SK-N-SH (cell line): Measurements from ENCODE around the gene MYLK4. TPM values are rescaled to one million over a fixed set of nuclear protein-coding genes. Genes with fewer than 3 reads are reported as not detected.

Experiments used
- CTCF ChIA-PET: fragments of 300-600, 350-600 bp; formaldehyde crosslinking; extraction: SDS; loops from one replicate; lab custom pipeline; 2021; lab: Yijun Ruan, JAX
- POLR2A ChIA-PET: fragments of 350-600 bp; sonication (Branson Sonifier 250); formaldehyde crosslinking; extraction: SDS; loops from one replicate; lab custom pipeline; 2020; ENCODE audit warnings: antibody characterized with exemption, inconsistent platforms; lab: Yijun Ruan, JAX
- DNase-seq: peaks from one replicate; pipeline ENCODE4 v3.0.0; 2012
- H2AFZ ChIP-seq: fragments of 200-600 bp; sonication (generic); 2 replicates; pipeline ENCODE4 v1.8.1; 2016; ENCODE audit warnings: antibody characterized with exemption, mild to moderate bottlenecking, low read depth
- H3F3A ChIP-seq: fragments of 200-600 bp; sonication (generic); replicated peaks from 2 replicates; pipeline ENCODE3; 2016; ENCODE audit warnings: antibody characterized with exemption, mild to moderate bottlenecking; ENCODE audit not compliant: insufficient read depth
- H3K27ac ChIP-seq, 2 experiments: fragments of 200-500 bp in 1 of 2; fragments of 200-600 bp in 1 of 2; sonication (Bioruptor generic) in 1 of 2; sonication (generic), shearing (Covaris generic) in 1 of 2; 2 replicates each; pipeline versions ENCODE4 v1.5.1 to v1.6.1; 2014 to 2016; ENCODE audit warnings: low read depth in 2 of 2, inconsistent platforms in 1 of 2, low read length in 1 of 2, mild to moderate bottlenecking in 1 of 2, mixed read lengths in 1 of 2
- H3K27me3 ChIP-seq: fragments of 200-600 bp; sonication (generic), shearing (Covaris generic); 2 replicates; pipeline ENCODE4 v1.6.1; 2016; ENCODE audit warnings: mixed run types; ENCODE audit not compliant: insufficient read depth
- H3K36me3 ChIP-seq, 2 experiments: fragments of 200-500 bp in 1 of 2; fragments of 200-600 bp in 1 of 2; sonication (Bioruptor generic) in 1 of 2; sonication (generic) in 1 of 2; replicated peaks in 1 of 2; 2 replicates each; pipeline versions ENCODE3 to v1.5.1; 2014 to 2016; ENCODE audit warnings: low read length in 1 of 2, mild to moderate bottlenecking in 1 of 2; ENCODE audit not compliant: insufficient read depth in 2 of 2, control insufficient read depth in 1 of 2
- H3K4me1 ChIP-seq, 2 experiments: fragments of 200-500 bp in 1 of 2; fragments of 200-600 bp in 1 of 2; sonication (Bioruptor generic) in 1 of 2; sonication (generic), shearing (Covaris generic) in 1 of 2; 2 replicates each; pipeline versions ENCODE4 v1.5.1 to v1.6.1; 2014 to 2016; ENCODE audit warnings: low read depth in 1 of 2, low read length in 1 of 2, mixed run types in 1 of 2; ENCODE audit not compliant: insufficient read depth in 2 of 2, control insufficient read depth in 1 of 2
- H3K4me2 ChIP-seq: fragments of 200-600 bp; sonication (generic), shearing (Covaris generic); 2 replicates; pipeline ENCODE4 v1.6.1; 2017; ENCODE audit warnings: mixed run types
- H3K4me3 ChIP-seq, 2 experiments: fragments of 200-500 bp in 1 of 2; fragments of 200-600 bp in 1 of 2; sonication (Bioruptor generic) in 1 of 2; sonication (generic), shearing (Covaris generic) in 1 of 2; 2 replicates each; pipeline versions ENCODE4 v1.5.1 to v1.8.1; 2014 to 2016; ENCODE audit warnings: low read depth in 2 of 2, inconsistent platforms in 1 of 2, low read length in 1 of 2, mild to moderate bottlenecking in 1 of 2, mixed read lengths in 1 of 2, moderate library complexity in 1 of 2
- H3K79me2 ChIP-seq: fragments of 200-600 bp; sonication (generic); 2 replicates; pipeline ENCODE4 v1.8.1; 2017; ENCODE audit warnings: mild to moderate bottlenecking; ENCODE audit not compliant: insufficient read depth
- H3K9ac ChIP-seq: fragments of 200-600 bp; sonication (generic); 2 replicates; pipeline ENCODE4 v1.6.1; 2017; ENCODE audit warnings: mixed run types
- H3K9me2 ChIP-seq: fragments of 200-600 bp; sonication (generic); 2 replicates; pipeline ENCODE4 v1.6.1; 2017; ENCODE audit warnings: mixed run types
- H3K9me3 ChIP-seq: fragments of 200-600 bp; sonication (generic); 2 replicates; pipeline ENCODE4 v1.6.1; 2017; ENCODE audit warnings: mixed run types, mild to moderate bottlenecking, moderate library complexity
- H4K20me1 ChIP-seq: fragments of 200-600 bp; sonication (generic); 2 replicates; pipeline ENCODE4 v1.6.1; 2017; ENCODE audit warnings: mild to moderate bottlenecking, mixed run types; ENCODE audit not compliant: insufficient read depth
- CHD2 ChIP-seq: fragments of 150-350 bp; IDR thresholded peaks from 2 replicates; pipeline ENCODE4 v1.6.1; 2018; ENCODE audit warnings: low read length; ENCODE audit not compliant: partially characterized antibody
- CTCF ChIP-seq: fragments of 200-600 bp; sonication (generic); IDR thresholded peaks from 2 replicates; pipeline ENCODE4 v1.6.1; 2017; ENCODE audit warnings: antibody characterized with exemption, mild to moderate bottlenecking, moderate library complexity
- EP300 ChIP-seq, 2 experiments: IDR thresholded peaks; 2 replicates each; pipeline versions ENCODE4 v1.4.0 to v1.6.1; 2012; ENCODE audit warnings: borderline replicate concordance in 1 of 2, low read depth in 1 of 2, low read length in 1 of 2
- FOSL2 ChIP-seq: IDR thresholded peaks from 2 replicates; pipeline ENCODE4 v1.4.0; 2012; ENCODE audit warnings: low read depth, mild to moderate bottlenecking, moderate library complexity, borderline replicate concordance
- FOXJ3 ChIP-seq: sonication (generic); formaldehyde crosslinking; IDR thresholded peaks from 2 replicates; pipeline ENCODE4 v1.5.1; 2020; ENCODE audit warnings: mild to moderate bottlenecking, missing genetic modification reagents
- JUND ChIP-seq: IDR thresholded peaks from 2 replicates; pipeline ENCODE4 v1.4.0; 2012
- MXI1 ChIP-seq: IDR thresholded peaks from 2 replicates; pipeline ENCODE4 v1.6.1; 2012; ENCODE audit warnings: mild to moderate bottlenecking, low read depth, low read length, improper control_type of control experiment
- NFIC ChIP-seq: IDR thresholded peaks from 2 replicates; pipeline ENCODE4 v1.4.0; 2012; ENCODE audit warnings: borderline replicate concordance
- NRF1 ChIP-seq: IDR thresholded peaks from 2 replicates; pipeline ENCODE4 v1.6.1; 2012; ENCODE audit warnings: low read depth, mild to moderate bottlenecking, low read length
- RAD21 ChIP-seq: IDR thresholded peaks from 2 replicates; pipeline ENCODE4 v1.6.1; 2012; ENCODE audit warnings: mild to moderate bottlenecking, low read length
- SIN3A ChIP-seq: IDR thresholded peaks from 2 replicates; pipeline ENCODE4 v1.6.1; 2012; ENCODE audit warnings: low read depth, mild to moderate bottlenecking, low read length, moderate library complexity, borderline replicate concordance
- TAF1 ChIP-seq: IDR thresholded peaks from 2 replicates; pipeline ENCODE4 v1.6.1; 2012; ENCODE audit warnings: low read depth, mild to moderate bottlenecking, low read length, moderate library complexity, borderline replicate concordance
- TCF12 ChIP-seq: IDR thresholded peaks from 2 replicates; pipeline ENCODE4 v1.4.0; 2012
- YY1 ChIP-seq: IDR thresholded peaks from 2 replicates; pipeline ENCODE4 v1.4.0; 2012; ENCODE audit warnings: low read depth, mild to moderate bottlenecking
- WGBS: methylation state at CpG from one replicate; pipeline ENCODE4 v1.1.6; 2017; ENCODE audit warnings: low lambda C conversion rate; 5-methylcytosine and 5-hydroxymethylcytosine counted together
- polyA plus RNA-seq, 3 experiments: library from polyadenylated mRNA; depleted of rRNA; stranded (reverse); fragments of >200 nt; gene quantifications; 2 replicates each; pipeline ENCODE4 v1.2.3, GENCODE V29; 2012
- TF ChIP-seq, protein P1 (sequence below): IDR thresholded peaks from 2 replicates; pipeline ENCODE4 v1.4.0; 2012; ENCODE audit warnings: low read depth, borderline replicate concordance
- TF ChIP-seq, protein P2 (sequence below): IDR thresholded peaks from 2 replicates; pipeline ENCODE4 v1.4.0; 2012; ENCODE audit warnings: low read depth
- TF ChIP-seq, protein P3 (sequence below): IDR thresholded peaks from 2 replicates; pipeline ENCODE4 v1.6.1; 2012; ENCODE audit warnings: mild to moderate bottlenecking, low read depth, low read length, moderate library complexity

Gene MYLK4
- polyA plus RNA-seq, 1 of the 3 experiments (the other 2 are of a cell fraction), result 0.16 TPM

DNA sequence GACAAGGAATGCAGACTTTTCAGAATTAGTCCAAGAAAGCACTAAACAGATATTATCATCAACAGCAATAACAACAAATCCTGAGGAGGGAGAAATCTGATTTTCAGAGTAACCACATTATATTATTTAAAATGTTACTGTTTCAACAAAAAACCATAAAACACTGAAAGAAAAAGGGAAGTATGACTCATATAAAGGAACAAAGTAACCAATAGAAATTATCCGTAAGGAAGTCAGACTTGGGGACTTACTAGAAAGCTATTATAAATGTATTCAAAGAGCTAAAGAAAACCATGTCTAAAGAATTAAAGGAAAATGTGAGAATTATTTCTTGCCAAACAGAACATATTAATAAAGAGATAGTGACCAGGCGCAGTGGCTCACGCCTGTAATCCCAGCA, 98.1 kb downstream of the MYLK4 start:
- Histone ChIP-seq H3K9me3 (no peaks in the 10 kb centered on the region), H3K9me2 (no peaks in the 10 kb centered on the region), H3K4me1 (no peaks in the 10 kb centered on the region), H3K36me3 (no peaks in the 10 kb centered on the region), H3K79me2 (no peaks in the 10 kb centered on the region), H3K27me3 (no peaks in the 10 kb centered on the region), H2AFZ (no peak overlapping the region), H3K4me3 (no peak overlapping the region), H3K27ac (no peak overlapping the region), H4K20me1 (no peaks in the 10 kb centered on the region), H3K4me2 (no peak overlapping the region), H3K9ac (no peak overlapping the region), H3F3A (no peaks in the 10 kb centered on the region)
- POLR2A ChIA-PET, result no interaction called here
- no peak for DNase-seq
- WGBS, result 62% methylated on average over 3 of the region's 3 CpGs
- TF ChIP-seq JUND (no peak), CTCF (no peak), NFIC (no peak), MXI1 (no peak), CHD2 (no peak), FOSL2 (no peak), YY1 (no peak), RAD21 (no peak), EP300 (IDR thresholded peaks at IDR 0.05; ENCODE audit: borderline replicate concordance in 1 of 2, low read depth in 1 of 2, low read length in 1 of 2) (no peak), TAF1 (no peak), NRF1 (no peak), TCF12 (no peak)
- TF ChIP-seq, protein P1, sequence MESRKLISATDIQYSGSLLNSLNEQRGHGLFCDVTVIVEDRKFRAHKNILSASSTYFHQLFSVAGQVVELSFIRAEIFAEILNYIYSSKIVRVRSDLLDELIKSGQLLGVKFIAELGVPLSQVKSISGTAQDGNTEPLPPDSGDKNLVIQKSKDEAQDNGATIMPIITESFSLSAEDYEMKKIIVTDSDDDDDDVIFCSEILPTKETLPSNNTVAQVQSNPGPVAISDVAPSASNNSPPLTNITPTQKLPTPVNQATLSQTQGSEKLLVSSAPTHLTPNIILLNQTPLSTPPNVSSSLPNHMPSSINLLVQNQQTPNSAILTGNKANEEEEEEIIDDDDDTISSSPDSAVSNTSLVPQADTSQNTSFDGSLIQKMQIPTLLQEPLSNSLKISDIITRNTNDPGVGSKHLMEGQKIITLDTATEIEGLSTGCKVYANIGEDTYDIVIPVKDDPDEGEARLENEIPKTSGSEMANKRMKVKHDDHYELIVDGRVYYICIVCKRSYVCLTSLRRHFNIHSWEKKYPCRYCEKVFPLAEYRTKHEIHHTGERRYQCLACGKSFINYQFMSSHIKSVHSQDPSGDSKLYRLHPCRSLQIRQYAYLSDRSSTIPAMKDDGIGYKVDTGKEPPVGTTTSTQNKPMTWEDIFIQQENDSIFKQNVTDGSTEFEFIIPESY, result no peak
- TF ChIP-seq, protein P2, sequence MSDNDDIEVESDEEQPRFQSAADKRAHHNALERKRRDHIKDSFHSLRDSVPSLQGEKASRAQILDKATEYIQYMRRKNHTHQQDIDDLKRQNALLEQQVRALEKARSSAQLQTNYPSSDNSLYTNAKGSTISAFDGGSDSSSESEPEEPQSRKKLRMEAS, result no peak
- CTCF ChIA-PET, result interaction anchor here (2.2 to 2.3 kb wide), 2 partner anchors 97 to 1056 kb away, joined by 5 to 6 read pairs; partner anchors contain the start of gene MYLK4

DNA sequence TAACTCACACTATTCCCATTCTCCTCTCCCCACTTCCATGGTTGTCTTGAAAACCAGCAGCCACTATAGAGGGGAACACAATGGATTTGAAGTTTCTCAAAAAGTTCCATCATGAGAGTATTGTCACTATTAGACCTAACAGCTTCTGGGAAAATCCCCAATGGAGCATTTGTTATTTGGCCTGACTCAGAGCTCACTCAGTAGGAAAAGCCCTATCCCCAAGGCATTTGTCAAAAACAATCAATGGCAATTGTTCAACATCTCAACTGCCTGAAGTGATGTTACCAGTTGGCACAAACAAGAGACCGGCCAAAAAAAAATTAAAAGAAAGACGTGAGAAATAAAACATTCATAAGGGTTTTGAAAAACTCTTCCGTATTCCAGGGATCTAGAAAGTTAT, 98.8 kb downstream of the MYLK4 start:
- ChIA-PET CTCF (interaction anchor here (2.2 to 2.3 kb wide), 2 partner anchors 98 to 1056 kb away, joined by 5 to 6 read pairs; partner anchors contain the start of gene MYLK4), POLR2A (no interaction called here)
- H3K36me3 ChIP-seq, result no peaks in the 10 kb centered on the region
- H3K4me2 ChIP-seq, result no peak overlapping the region
- TF ChIP-seq CHD2 (no peak), FOXJ3 (CRISPR knock-in tag) (no peak), JUND (no peak), SIN3A (no peak)
- TF ChIP-seq, protein P3, sequence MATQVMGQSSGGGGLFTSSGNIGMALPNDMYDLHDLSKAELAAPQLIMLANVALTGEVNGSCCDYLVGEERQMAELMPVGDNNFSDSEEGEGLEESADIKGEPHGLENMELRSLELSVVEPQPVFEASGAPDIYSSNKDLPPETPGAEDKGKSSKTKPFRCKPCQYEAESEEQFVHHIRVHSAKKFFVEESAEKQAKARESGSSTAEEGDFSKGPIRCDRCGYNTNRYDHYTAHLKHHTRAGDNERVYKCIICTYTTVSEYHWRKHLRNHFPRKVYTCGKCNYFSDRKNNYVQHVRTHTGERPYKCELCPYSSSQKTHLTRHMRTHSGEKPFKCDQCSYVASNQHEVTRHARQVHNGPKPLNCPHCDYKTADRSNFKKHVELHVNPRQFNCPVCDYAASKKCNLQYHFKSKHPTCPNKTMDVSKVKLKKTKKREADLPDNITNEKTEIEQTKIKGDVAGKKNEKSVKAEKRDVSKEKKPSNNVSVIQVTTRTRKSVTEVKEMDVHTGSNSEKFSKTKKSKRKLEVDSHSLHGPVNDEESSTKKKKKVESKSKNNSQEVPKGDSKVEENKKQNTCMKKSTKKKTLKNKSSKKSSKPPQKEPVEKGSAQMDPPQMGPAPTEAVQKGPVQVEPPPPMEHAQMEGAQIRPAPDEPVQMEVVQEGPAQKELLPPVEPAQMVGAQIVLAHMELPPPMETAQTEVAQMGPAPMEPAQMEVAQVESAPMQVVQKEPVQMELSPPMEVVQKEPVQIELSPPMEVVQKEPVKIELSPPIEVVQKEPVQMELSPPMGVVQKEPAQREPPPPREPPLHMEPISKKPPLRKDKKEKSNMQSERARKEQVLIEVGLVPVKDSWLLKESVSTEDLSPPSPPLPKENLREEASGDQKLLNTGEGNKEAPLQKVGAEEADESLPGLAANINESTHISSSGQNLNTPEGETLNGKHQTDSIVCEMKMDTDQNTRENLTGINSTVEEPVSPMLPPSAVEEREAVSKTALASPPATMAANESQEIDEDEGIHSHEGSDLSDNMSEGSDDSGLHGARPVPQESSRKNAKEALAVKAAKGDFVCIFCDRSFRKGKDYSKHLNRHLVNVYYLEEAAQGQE, result no peak
- no peak for DNase-seq
- 59% methylated on average over 3 of the region's 3 CpGs for WGBS
- H3K9me3 ChIP-seq, result no peaks in the 10 kb centered on the region
- no peaks in the 10 kb centered on the region for H3K9me2 ChIP-seq
- no peaks in the 10 kb centered on the region for H4K20me1 ChIP-seq
- no peaks in the 10 kb centered on the region for H3F3A ChIP-seq
- no peaks in the 10 kb centered on the region for H3K4me1 ChIP-seq
- H3K79me2 ChIP-seq, result no peaks in the 10 kb centered on the region
- no peak overlapping the region for H2AFZ ChIP-seq
- H3K27me3 ChIP-seq, result no peaks in the 10 kb centered on the region
- no peak overlapping the region for H3K4me3 ChIP-seq
- no peak overlapping the region for H3K9ac ChIP-seq
- H3K27ac ChIP-seq, result no peak overlapping the region
